ENCODE results near the gene CATSPERB.

The CATSPERB gene

GRCh38 chr14:91737619-91738018 is 5.7 kb upstream of the CATSPERB start:
- Histone ChIP-seq H3K9me3 (no peaks in the 10 kb centered on the region), H3K4me3 (no peak overlapping the region), H3K4me1 (no peaks in the 10 kb centered on the region), H3K27ac (no peak overlapping the region), H3K36me3 (no peaks in the 10 kb centered on the region), H3K4me2 (no peak overlapping the region), H4K20me1 (no peaks in the 10 kb centered on the region), H3K9ac (no peak overlapping the region), H3K27me3 (no peaks in the 10 kb centered on the region)
- no peak for TF ChIP-seq Cebpa-rat (IDR thresholded peaks at IDR 0.05)

GRCh38 chr14:91732859-91733477 is 1.1 kb upstream of the CATSPERB start:
- no peak for TF ChIP-seq Cebpa-rat (IDR thresholded peaks at IDR 0.05)
- H3K36me3 ChIP-seq, result no peaks in the 10 kb centered on the region
- no peak overlapping the region for H3K4me2 ChIP-seq
- no peak overlapping the region for H3K4me3 ChIP-seq
- no peaks in the 10 kb centered on the region for H3K27me3 ChIP-seq
- H3K4me1 ChIP-seq, result no peaks in the 10 kb centered on the region
- no peak overlapping the region for H3K27ac ChIP-seq
- no peaks in the 10 kb centered on the region for H4K20me1 ChIP-seq
- H3K9me3 ChIP-seq, result no peaks in the 10 kb centered on the region
- H3K9ac ChIP-seq, result no peak overlapping the region

GRCh38 chr14:91732439-91732838 is 553 bp upstream of the CATSPERB start:
- TF ChIP-seq Cebpa-rat (IDR thresholded peaks at IDR 0.05), result no peak
- Histone ChIP-seq H4K20me1 (no peaks in the 10 kb centered on the region), H3K9me3 (no peaks in the 10 kb centered on the region), H3K4me2 (no peak overlapping the region), H3K4me1 (no peaks in the 10 kb centered on the region), H3K9ac (no peak overlapping the region), H3K27me3 (no peaks in the 10 kb centered on the region), H3K36me3 (no peaks in the 10 kb centered on the region), H3K4me3 (no peak overlapping the region), H3K27ac (no peak overlapping the region)

DNA sequence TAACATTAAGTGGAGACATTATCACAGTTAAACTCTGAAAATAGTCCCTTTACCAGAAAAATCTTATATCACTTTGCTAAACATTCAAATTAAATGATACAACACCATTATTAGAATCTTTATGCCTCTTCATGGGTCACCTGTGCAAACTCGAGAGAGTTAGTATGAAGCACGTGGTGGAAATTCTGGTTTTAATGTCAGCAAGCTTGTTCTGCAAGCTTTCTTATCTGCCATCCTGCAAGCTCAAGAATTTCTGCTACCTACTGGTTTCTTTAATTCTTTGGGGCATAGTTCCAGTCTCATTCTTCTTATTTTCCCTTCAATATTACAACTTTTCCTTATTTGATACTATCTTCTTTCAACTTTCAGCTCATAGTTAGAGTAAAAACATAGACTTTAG is 868 bp downstream of the CATSPERB start:
- H3K4me1 ChIP-seq, result no peaks in the 10 kb centered on the region
- H3K4me2 ChIP-seq, result no peak overlapping the region
- H3K36me3 ChIP-seq, result no peaks in the 10 kb centered on the region
- H3K9me3 ChIP-seq, result no peaks in the 10 kb centered on the region
- no peak for TF ChIP-seq Cebpa-rat (IDR thresholded peaks at IDR 0.05)
- H3K9ac ChIP-seq, result no peak overlapping the region
- H3K4me3 ChIP-seq, result no peak overlapping the region
- H3K27ac ChIP-seq, result no peak overlapping the region
- no peaks in the 10 kb centered on the region for H3K27me3 ChIP-seq
- no peaks in the 10 kb centered on the region for H4K20me1 ChIP-seq

DNA sequence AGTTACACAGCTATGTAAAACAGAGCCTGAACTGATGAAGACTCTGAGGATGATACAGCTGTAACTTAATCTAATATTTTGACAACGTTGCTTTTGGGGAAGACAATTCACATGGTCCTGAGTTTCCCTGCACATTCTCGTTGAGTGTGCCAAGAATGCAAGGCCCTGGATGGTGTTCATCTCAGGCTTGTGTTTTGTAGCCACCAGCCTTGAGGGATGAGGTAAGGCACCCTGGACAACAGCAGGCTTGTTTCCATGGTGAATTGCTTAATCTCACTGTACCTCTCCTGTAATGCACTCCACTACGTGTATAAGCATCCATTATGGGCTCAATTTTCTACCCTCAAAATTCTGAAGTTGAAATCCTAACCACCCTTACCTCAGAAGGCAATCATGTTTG is 2.1 kb downstream of the CATSPERB start:
- no peak for TF ChIP-seq Cebpa-rat (IDR thresholded peaks at IDR 0.05)
- no peaks in the 10 kb centered on the region for H3K27me3 ChIP-seq
- no peaks in the 10 kb centered on the region for H3K9me3 ChIP-seq
- H3K4me3 ChIP-seq, result no peak overlapping the region
- H3K27ac ChIP-seq, result no peak overlapping the region
- no peak overlapping the region for H3K4me2 ChIP-seq
- no peak overlapping the region for H3K9ac ChIP-seq
- H3K36me3 ChIP-seq, result no peaks in the 10 kb centered on the region
- no peaks in the 10 kb centered on the region for H4K20me1 ChIP-seq
- no peaks in the 10 kb centered on the region for H3K4me1 ChIP-seq

GRCh38 chr14:91728616-91729183 is 3.2 kb downstream of the CATSPERB start:
- Histone ChIP-seq H3K27me3 (no peaks in the 10 kb centered on the region), H3K4me3 (no peak overlapping the region)
- TF ChIP-seq Cebpa-rat (IDR thresholded peaks at IDR 0.05), result no peak

GRCh38 chr14:91727121-91727520 is 4.8 kb downstream of the CATSPERB start:
- H3K27me3 ChIP-seq, result no peaks in the 10 kb centered on the region
- no peak for TF ChIP-seq Cebpa-rat (IDR thresholded peaks at IDR 0.05)
- H3K36me3 ChIP-seq, result no peaks in the 10 kb centered on the region

More at GRCh38 chr14:91728616-91729183, 3.2 kb downstream of the CATSPERB start:
- Histone ChIP-seq H3K4me2 (no peak overlapping the region), H4K20me1 (no peaks in the 10 kb centered on the region), H3K9me3 (no peaks in the 10 kb centered on the region), H3K9ac (no peak overlapping the region), H3K27ac (no peak overlapping the region), H3K4me1 (no peaks in the 10 kb centered on the region), H3K36me3 (no peaks in the 10 kb centered on the region)

GRCh38 chr14:91723501-91723900 is 8.4 kb downstream of the CATSPERB start:
- H3K36me3 ChIP-seq, result no peaks in the 10 kb centered on the region
- no peaks in the 10 kb centered on the region for H4K20me1 ChIP-seq
- H3K9me3 ChIP-seq, result no peaks in the 10 kb centered on the region
- no peak overlapping the region for H3K9ac ChIP-seq
- no peak for TF ChIP-seq Cebpa-rat (IDR thresholded peaks at IDR 0.05)
- H3K27ac ChIP-seq, result no peak overlapping the region
- no peaks in the 10 kb centered on the region for H3K4me1 ChIP-seq
- no peak overlapping the region for H3K4me2 ChIP-seq
- no peak overlapping the region for H3K4me3 ChIP-seq
- no peaks in the 10 kb centered on the region for H3K27me3 ChIP-seq

More at GRCh38 chr14:91727121-91727520, 4.8 kb downstream of the CATSPERB start:
- Histone ChIP-seq H3K4me3 (no peak overlapping the region), H3K4me1 (no peaks in the 10 kb centered on the region), H3K4me2 (no peak overlapping the region), H3K9ac (no peak overlapping the region), H4K20me1 (no peaks in the 10 kb centered on the region), H3K27ac (no peak overlapping the region), H3K9me3 (no peaks in the 10 kb centered on the region)

GRCh38 chr14:91722386-91722785 is 9.5 kb downstream of the CATSPERB start:
- H4K20me1 ChIP-seq, result no peaks in the 10 kb centered on the region
- no peaks in the 10 kb centered on the region for H3K9me3 ChIP-seq
- no peak for TF ChIP-seq Cebpa-rat (IDR thresholded peaks at IDR 0.05)
- H3K4me2 ChIP-seq, result no peak overlapping the region
- no peak overlapping the region for H3K27ac ChIP-seq
- no peak overlapping the region for H3K9ac ChIP-seq
- H3K4me3 ChIP-seq, result no peak overlapping the region
- no peaks in the 10 kb centered on the region for H3K27me3 ChIP-seq
- H3K36me3 ChIP-seq, result no peaks in the 10 kb centered on the region
- no peaks in the 10 kb centered on the region for H3K4me1 ChIP-seq

DNA sequence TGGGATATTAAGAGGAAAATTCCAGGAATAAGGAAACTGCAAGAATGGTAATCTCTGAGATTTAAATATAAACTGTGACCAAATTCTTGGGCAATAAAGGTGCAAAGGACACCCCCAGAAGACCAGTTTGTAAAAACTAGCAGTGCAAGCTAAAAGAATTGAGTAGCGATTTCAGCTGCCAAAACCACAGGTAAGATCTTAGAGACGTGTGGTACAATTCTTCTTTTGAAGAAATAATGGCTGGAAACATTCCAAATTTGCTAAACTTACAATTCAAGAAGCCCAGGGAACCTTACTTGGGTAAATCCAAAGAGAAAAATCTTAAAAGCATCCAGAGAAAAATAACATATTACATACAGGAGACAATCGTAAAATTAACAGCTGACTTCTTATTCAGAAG is 12.0 kb downstream of the CATSPERB start:
- Histone ChIP-seq H3K9me3 (no peaks in the 10 kb centered on the region), H3K27ac (no peak overlapping the region), H3K4me2 (no peak overlapping the region), H3K9ac (no peak overlapping the region), H3K36me3 (no peaks in the 10 kb centered on the region), H4K20me1 (no peaks in the 10 kb centered on the region), H3K27me3 (no peaks in the 10 kb centered on the region), H3K4me3 (no peak overlapping the region), H3K4me1 (no peaks in the 10 kb centered on the region)
- TF ChIP-seq Cebpa-rat (IDR thresholded peaks at IDR 0.05), result no peak

Data from BLaER1 (cell line).